ENCODE data around the gene DCTN2.
A peak's percentile ranks its signal among the peaks of the same experiment; 100 is the strongest.
"Not testable (repeated sequence)": the region's sequence is repeated elsewhere in the genome, so short reads cannot be mapped to it uniquely, and the experiment has no call there.

The DCTN2 gene

GRCh38 chr12:57546438-57547287 is at the start of gene DCTN2:
Gene DCTN2 (minus strand): TSS chr12:57547192. CDS start chr12:57547063, 129 bp downstream.
- DNase-seq (ENCODE audit: low read depth) = peak; percentile 89

GRCh38 chr12:57593187-57593586 is 46.2 kb upstream of the DCTN2 start:
- DNase-seq (ENCODE audit: low read depth) = no peak

GRCh38 chr12:57592551-57593165 is 45.7 kb upstream of the DCTN2 start:
- DNase-seq (ENCODE audit: low read depth) = no peak

- no peak for DNase-seq (ENCODE audit: low read depth)
These were observed 44.9 kb upstream of the DCTN2 start for GRCh38 chr12:57591782-57592325.

GRCh38 chr12:57590864-57591781 is 44.1 kb upstream of the DCTN2 start, which contains the start of gene PIP4K2C:
Gene PIP4K2C (plus strand): TSS chr12:57591192. CDS start chr12:57591290, 98 bp downstream.
- DNase-seq (ENCODE audit: low read depth) = peak; percentile 61

- DNase-seq (ENCODE audit: low read depth) = no peak
These were observed 43.5 kb upstream of the DCTN2 start for GRCh38 chr12:57590479-57590863.

GRCh38 chr12:57588951-57589610 is 42.1 kb upstream of the DCTN2 start:
- not testable (repeated sequence) for DNase-seq (ENCODE audit: low read depth)

- DNase-seq (ENCODE audit: low read depth) = no peak
These were observed 39.9 kb upstream of the DCTN2 start for GRCh38 chr12:57586832-57587429.

GRCh38 chr12:57586128-57586527 is 39.1 kb upstream of the DCTN2 start:
- no peak for DNase-seq (ENCODE audit: low read depth)

GRCh38 chr12:57585156-57585555 is 38.2 kb upstream of the DCTN2 start:
- no peak for DNase-seq (ENCODE audit: low read depth)

- DNase-seq (ENCODE audit: low read depth) = no peak
These were observed 37.7 kb upstream of the DCTN2 start for GRCh38 chr12:57584690-57585089.

GRCh38 chr12:57584050-57584449 is 37.1 kb upstream of the DCTN2 start:
- DNase-seq (ENCODE audit: low read depth) = no peak

- peak; percentile 55 for DNase-seq (ENCODE audit: low read depth)
These were observed 36.2 kb upstream of the DCTN2 start for GRCh38 chr12:57583008-57583831.

GRCh38 chr12:57582440-57582839 is 35.4 kb upstream of the DCTN2 start:
- DNase-seq (ENCODE audit: low read depth) = no peak

GRCh38 chr12:57581802-57582201 is 34.8 kb upstream of the DCTN2 start:
- DNase-seq (ENCODE audit: low read depth) = no peak

- no peak for DNase-seq (ENCODE audit: low read depth)
These were observed 33.4 kb upstream of the DCTN2 start for GRCh38 chr12:57580466-57580795.

- no peak for DNase-seq (ENCODE audit: low read depth)
These were observed 32.9 kb upstream of the DCTN2 start for GRCh38 chr12:57579677-57580465.

- DNase-seq (ENCODE audit: low read depth) = no peak
These were observed 32.0 kb upstream of the DCTN2 start for GRCh38 chr12:57579011-57579410.

- DNase-seq (ENCODE audit: low read depth) = no peak
These were observed 31.2 kb upstream of the DCTN2 start for GRCh38 chr12:57577981-57578758.
